Upper lobe of left lung (tissue), 6 donors: ENCODE results near the gene C1QTNF12. TPM values are rescaled to one million over a fixed set of nuclear protein-coding genes. Genes with fewer than 3 reads are reported as not detected.

Experiments used
- ATAC-seq, 2 donors: fragments of 200-7000 bp; cut with Tn5 transposase; one replicate each; pipeline ENCODE4 v1.9.1; 2022; ENCODE audit warnings: mild to moderate bottlenecking in 2 of 2, moderate library complexity in 2 of 2; ENCODE audit not compliant: low FRiP score in 2 of 2
- DNase-seq, 2 donors: peaks; one replicate each; pipeline ENCODE4 v3.0.0-alpha.2; 2019 to 2020
- H3K27ac ChIP-seq, 4 donors: fragments of 200-600 bp; sonication (generic); one replicate each; pipeline ENCODE4 v1.5.1; 2016 to 2019
- H3K27me3 ChIP-seq, 4 donors: fragments of 200-600 bp; sonication (generic); one replicate each; pipeline ENCODE4 v1.5.1; 2017 to 2019
- H3K36me3 ChIP-seq, 4 donors: fragments of 200-600 bp; sonication (generic); one replicate each; pipeline ENCODE4 v1.5.1; 2016 to 2019
- H3K4me1 ChIP-seq, 4 donors: fragments of 200-600 bp; sonication (generic); one replicate each; pipeline ENCODE4 v1.5.1; 2018 to 2019
- H3K4me3 ChIP-seq, 4 donors: fragments of 200-600 bp; sonication (generic); one replicate each; pipeline ENCODE4 v1.5.1; 2017 to 2019; ENCODE audit warnings: mild to moderate bottlenecking in 2 of 4, moderate library complexity in 1 of 4
- H3K9me3 ChIP-seq, 4 donors: fragments of 200-600 bp; sonication (generic); one replicate each; pipeline ENCODE4 v1.5.1; 2018 to 2019
- EP300 ChIP-seq, 4 donors: sonication (generic); formaldehyde crosslinking; IDR thresholded peaks; one replicate each; pipeline ENCODE4 v1.5.1; 2017; ENCODE audit warnings: antibody characterized with exemption in 4 of 4, control low read depth in 2 of 4
- POLR2A ChIP-seq, 4 donors: fragments of 450-650 bp; IDR thresholded peaks; one replicate each; pipeline ENCODE4 v1.5.1; 2016 to 2017; ENCODE audit warnings: antibody characterized with exemption in 4 of 4, mild to moderate bottlenecking in 2 of 4
- POLR2AphosphoS5 ChIP-seq, 2 donors: sonication (generic); formaldehyde crosslinking; IDR thresholded peaks; one replicate each; pipeline ENCODE4 v1.5.1; 2017; ENCODE audit warnings: antibody characterized with exemption in 2 of 2
- WGBS, 2 donors: methylation state at CpG; one replicate each; pipeline ENCODE4 v1.1.5; 2017 to 2018; 5-methylcytosine and 5-hydroxymethylcytosine counted together
- total RNA-seq, 6 donors: library from RNA; depleted of rRNA in 4 of 6; stranded (reverse); fragments of >200 nt in 4 of 6; gene quantifications; one replicate each; pipeline versions ENCODE4 v1.1.0 to v1.2.1, GENCODE V29; 2016 to 2021
- TF ChIP-seq, protein P1 (sequence below), 6 experiments: fragments of 450-650 bp in 4 of 6; fragments of 200-600 bp in 2 of 6; sonication (generic) in 2 of 6; IDR thresholded peaks; one replicate each; pipeline ENCODE4 v1.5.1; 2016 to 2019; ENCODE audit warnings: antibody characterized with exemption in 6 of 6
- donor health status: DM: no; HTN: no; CAD: no; lungs with moderate emphysema.
- donor health status: DM: no; HTN: yes; CAD: no; lungs with severe emphysema.

Gene C1QTNF12
- total RNA-seq, 6 donors from 2014 or later = 1.9 to 6.3 (median 2.8) TPM; not detected in 2

DNA sequence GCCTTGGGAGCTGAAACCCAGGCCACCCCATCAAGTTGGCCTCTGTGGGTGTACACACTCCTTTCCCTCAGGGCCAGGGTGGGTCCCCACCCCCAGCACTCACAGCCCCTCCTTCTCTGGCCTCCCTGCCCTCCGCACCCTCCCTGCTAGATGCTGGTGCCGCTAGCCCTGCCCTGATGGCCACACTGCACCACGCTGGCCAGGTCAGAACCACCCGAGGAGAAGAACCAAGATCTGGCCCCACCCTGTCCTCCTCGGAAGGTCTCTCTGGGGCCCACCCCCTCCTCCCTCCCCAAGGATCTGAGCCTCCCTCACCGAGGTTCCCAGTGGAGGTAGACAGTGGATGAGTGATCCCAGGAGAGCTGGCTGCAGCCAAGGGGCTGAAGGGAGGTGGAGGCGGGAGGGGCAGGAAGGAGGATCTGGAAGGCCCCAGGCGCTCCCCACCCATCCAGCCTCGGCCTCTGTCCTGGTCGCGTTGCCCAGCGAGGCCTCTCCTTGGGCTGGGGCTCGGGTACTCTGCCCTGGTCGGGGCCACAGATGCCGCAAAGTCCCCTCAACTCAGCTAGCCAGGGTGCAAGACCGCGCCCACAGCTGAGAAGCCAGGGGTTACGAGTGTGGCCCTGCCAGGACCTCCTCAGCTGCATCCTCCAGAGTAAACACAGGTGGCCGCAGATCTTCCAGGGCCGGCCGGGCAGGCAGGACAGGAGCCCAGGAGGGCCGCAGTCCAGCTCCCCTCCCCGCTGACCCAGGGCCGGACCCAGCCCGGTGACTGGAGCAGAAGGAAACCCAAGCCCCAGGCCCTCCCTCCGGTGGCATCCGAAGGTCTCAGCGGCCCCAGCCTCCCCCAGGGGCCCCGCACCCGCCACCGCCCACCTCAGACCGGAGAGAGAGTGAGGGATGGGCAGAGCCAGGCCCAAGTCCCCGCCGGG, 9.3 kb downstream of the C1QTNF12 start:
- peaks cover 0 to 3% (median 0%) of the 10 kb centered on the region in 4 donors for H3K9me3 ChIP-seq
- WGBS, 2 donors = 34 to 36% methylated on average over 11 to 33 of the region's 34 CpGs
- H3K4me3 ChIP-seq = no peak overlapping the region
- TF ChIP-seq POLR2AphosphoS5 (IDR thresholded peaks at IDR 0.05) (no peak), EP300 (IDR thresholded peaks at IDR 0.05) (no peak), POLR2A (IDR thresholded peaks at IDR 0.05) (no peak)
- TF ChIP-seq, protein P1, sequence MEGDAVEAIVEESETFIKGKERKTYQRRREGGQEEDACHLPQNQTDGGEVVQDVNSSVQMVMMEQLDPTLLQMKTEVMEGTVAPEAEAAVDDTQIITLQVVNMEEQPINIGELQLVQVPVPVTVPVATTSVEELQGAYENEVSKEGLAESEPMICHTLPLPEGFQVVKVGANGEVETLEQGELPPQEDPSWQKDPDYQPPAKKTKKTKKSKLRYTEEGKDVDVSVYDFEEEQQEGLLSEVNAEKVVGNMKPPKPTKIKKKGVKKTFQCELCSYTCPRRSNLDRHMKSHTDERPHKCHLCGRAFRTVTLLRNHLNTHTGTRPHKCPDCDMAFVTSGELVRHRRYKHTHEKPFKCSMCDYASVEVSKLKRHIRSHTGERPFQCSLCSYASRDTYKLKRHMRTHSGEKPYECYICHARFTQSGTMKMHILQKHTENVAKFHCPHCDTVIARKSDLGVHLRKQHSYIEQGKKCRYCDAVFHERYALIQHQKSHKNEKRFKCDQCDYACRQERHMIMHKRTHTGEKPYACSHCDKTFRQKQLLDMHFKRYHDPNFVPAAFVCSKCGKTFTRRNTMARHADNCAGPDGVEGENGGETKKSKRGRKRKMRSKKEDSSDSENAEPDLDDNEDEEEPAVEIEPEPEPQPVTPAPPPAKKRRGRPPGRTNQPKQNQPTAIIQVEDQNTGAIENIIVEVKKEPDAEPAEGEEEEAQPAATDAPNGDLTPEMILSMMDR (IDR thresholded peaks at IDR 0.05) = no peak
- peaks cover 15 to 47% (median 21%) of the 10 kb centered on the region in 4 donors for H3K4me1 ChIP-seq
- peaks cover 0 to 30% (median 11%) of the 10 kb centered on the region in 4 donors for H3K27me3 ChIP-seq
- no peak for ATAC-seq
- H3K36me3 ChIP-seq = no peaks in the 10 kb centered on the region
- DNase-seq = peak in 1 of 2 donors; percentile 84
- H3K27ac ChIP-seq = no peak overlapping the region

GRCh38 chr1:1236176-1236763, 10.3 kb downstream of the C1QTNF12 start:
- H3K27me3 ChIP-seq = peaks cover 0 to 30% (median 11%) of the 10 kb centered on the region in 4 donors
- peaks cover 15 to 47% (median 21%) of the 10 kb centered on the region in 4 donors for H3K4me1 ChIP-seq
- DNase-seq = peak in 1 of 2 donors; percentile 74
- no peak for TF ChIP-seq POLR2AphosphoS5 (IDR thresholded peaks at IDR 0.05)
- no peak for TF ChIP-seq POLR2A (IDR thresholded peaks at IDR 0.05)
- TF ChIP-seq, protein P1 (IDR thresholded peaks at IDR 0.05) = no peak
- TF ChIP-seq EP300 (IDR thresholded peaks at IDR 0.05) = no peak
- no peaks in the 10 kb centered on the region for H3K36me3 ChIP-seq
- ATAC-seq = no peak
- 89 to 93% methylated on average over 7 to 22 of the region's 22 CpGs for WGBS, 2 donors
- no peak overlapping the region for H3K27ac ChIP-seq
- no peak overlapping the region for H3K4me3 ChIP-seq
- H3K9me3 ChIP-seq = peaks cover 0 to 3% (median 0%) of the 10 kb centered on the region in 4 donors

DNA sequence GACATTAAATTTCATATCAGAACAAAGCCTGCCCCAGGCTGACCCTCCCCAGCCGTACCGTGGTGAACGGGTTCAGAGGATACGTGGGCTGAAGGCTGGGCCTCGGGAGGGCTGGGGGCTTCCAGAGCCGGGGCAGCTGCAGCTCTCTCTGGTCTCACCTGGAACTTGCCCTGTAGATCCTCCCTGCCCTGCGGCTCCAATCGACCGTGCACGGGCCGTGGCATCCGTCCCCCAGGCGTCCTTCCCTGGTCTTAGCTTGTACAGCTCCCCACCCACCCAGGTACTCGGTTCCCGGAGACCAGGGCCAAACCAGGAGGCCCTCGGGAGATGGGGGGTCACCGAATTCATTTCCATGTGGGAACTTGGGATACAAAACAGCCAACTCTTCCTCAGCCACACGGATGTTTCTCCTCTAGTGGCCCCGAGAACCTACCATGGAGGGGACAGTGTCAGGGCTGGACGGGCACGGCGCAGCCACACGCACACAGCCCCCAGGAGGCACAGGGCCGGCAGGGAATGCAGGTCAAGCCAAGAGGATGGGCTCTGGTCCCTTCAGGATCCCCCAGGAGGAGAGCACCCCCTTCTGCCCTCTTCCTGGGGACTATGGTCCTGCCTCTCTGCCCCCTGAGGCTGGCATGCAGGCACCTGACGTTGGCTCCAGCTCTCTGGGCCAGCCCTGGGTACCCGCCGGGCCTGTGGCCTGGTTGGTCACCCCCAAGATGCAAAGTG, 11.3 kb downstream of the C1QTNF12 start:
- DNase-seq = peak in 1 of 2 donors; percentile 80
- H3K27ac ChIP-seq = no peak overlapping the region
- peaks cover 0 to 29% (median 11%) of the 10 kb centered on the region in 4 donors for H3K27me3 ChIP-seq
- no peak for TF ChIP-seq EP300 (IDR thresholded peaks at IDR 0.05)
- TF ChIP-seq, protein P1 (IDR thresholded peaks at IDR 0.05) = no peak
- TF ChIP-seq POLR2AphosphoS5 (IDR thresholded peaks at IDR 0.05) = no peak
- no peak for TF ChIP-seq POLR2A (IDR thresholded peaks at IDR 0.05)
- peaks cover 24 to 57% (median 31%) of the 10 kb centered on the region in 4 donors for H3K4me1 ChIP-seq
- WGBS, 2 donors = 90 to 97% methylated on average over 20 to 27 of the region's 27 CpGs
- no peaks in the 10 kb centered on the region for H3K36me3 ChIP-seq
- H3K9me3 ChIP-seq = peaks cover 0 to 3% (median 0%) of the 10 kb centered on the region in 4 donors
- H3K4me3 ChIP-seq = no peak overlapping the region
- ATAC-seq = no peak

GRCh38 chr1:1234180-1234808, 12.2 kb downstream of the C1QTNF12 start:
- H3K4me3 ChIP-seq = no peak overlapping the region
- 95 to 96% methylated on average over 21 to 27 of the region's 28 CpGs for WGBS, 2 donors
- peaks cover 0 to 3% (median 0%) of the 10 kb centered on the region in 4 donors for H3K9me3 ChIP-seq
- H3K27ac ChIP-seq = no peak overlapping the region
- peaks cover 32 to 66% (median 39%) of the 10 kb centered on the region in 4 donors for H3K4me1 ChIP-seq
- ATAC-seq (no peak), DNase-seq (peak in 1 of 2 donors; percentile 45)
- no peak for TF ChIP-seq POLR2A (IDR thresholded peaks at IDR 0.05)
- no peak for TF ChIP-seq EP300 (IDR thresholded peaks at IDR 0.05)
- TF ChIP-seq POLR2AphosphoS5 (IDR thresholded peaks at IDR 0.05) = no peak
- peaks cover 0 to 20% (median 8%) of the 10 kb centered on the region in 4 donors for H3K27me3 ChIP-seq
- H3K36me3 ChIP-seq = no peaks in the 10 kb centered on the region
